ENCODE measurements around the gene LTK.
"Not testable (repeated sequence)": the region's sequence is repeated elsewhere in the genome, so short reads cannot be mapped to it uniquely, and the experiment has no call there.

The LTK gene

GRCh38 chr15:41474941-41475340 lies 38.7 kb downstream of the LTK start:
- no peak for DNase-seq (ENCODE audit: low read depth)

- no peak for DNase-seq (ENCODE audit: low read depth)
Measured at GRCh38 chr15:41474436-41474835, 39.2 kb downstream of the LTK start.

- no peak for DNase-seq (ENCODE audit: low read depth)
Measured at GRCh38 chr15:41473418-41473817, 40.2 kb downstream of the LTK start.

DNA sequence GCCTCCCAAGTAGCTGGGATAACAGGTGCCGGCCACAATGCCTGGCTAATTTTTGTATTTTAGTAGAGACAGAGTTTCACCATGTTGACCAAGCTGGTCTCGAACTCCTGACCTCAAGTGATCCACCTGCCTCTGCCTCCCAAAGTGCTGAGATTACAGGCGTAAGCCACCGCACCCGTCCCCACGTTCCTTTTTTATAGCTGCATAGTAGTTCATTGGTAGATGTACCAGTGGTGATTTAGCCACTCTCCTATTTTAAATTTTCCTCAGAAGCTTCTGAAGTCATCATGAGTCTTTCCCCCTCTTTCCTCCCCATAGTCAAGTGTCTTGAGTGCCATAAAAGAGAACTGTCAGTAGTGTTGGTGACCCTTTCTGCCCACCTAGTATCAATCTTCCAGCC lies 44.0 kb downstream of the LTK start:
- not testable (repeated sequence) for DNase-seq (ENCODE audit: low read depth)

DNA sequence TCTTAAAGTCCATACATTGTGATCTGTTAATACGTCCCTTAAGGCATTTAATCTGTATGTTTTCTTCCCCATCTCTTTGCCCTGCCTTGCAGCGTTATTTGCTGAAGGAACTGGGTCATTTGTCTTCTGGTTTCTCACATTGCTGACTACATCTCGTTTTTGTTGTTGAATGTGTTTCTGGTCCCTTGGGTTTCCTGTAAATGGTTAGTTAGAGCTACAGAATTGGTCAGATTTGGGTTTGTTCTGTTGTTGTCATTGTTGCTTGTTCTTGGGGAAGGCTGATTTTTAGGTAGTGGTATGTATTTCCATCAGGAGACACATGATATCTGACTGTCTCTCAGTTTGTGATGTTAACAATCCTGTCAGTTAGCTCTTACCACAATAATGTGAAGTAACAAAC lies 46.9 kb downstream of the LTK start:
- DNase-seq (ENCODE audit: low read depth) = no peak

DNA sequence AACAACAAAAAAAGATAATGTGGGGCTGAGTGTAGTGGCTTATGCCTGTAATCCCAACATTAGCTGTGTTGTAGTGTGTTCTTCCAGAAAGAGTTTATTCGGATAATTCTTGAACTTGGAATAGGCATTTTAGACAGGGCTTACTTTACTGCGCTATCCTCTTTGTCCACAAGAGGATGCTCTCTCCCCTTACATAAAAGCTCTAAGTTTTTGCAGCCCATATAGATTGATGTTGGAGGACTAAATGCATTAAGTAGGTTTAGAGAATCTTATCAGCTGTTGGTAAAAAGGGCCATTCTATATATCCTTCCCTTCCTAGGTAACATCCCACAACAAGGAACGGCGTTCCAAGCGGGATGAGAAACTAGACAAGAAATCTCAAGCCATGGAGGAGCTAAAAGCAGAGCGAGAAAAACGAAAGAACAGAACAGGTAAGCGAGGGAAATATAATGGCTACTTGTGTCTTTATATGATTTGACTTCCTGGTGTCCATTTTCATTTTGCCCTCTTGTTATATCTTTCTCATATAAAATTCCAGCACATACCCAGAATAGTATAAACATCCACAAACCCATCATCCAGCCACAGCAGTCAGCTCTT lies 47.7 kb downstream of the LTK start:
- no peak for DNase-seq (ENCODE audit: low read depth)

DNA sequence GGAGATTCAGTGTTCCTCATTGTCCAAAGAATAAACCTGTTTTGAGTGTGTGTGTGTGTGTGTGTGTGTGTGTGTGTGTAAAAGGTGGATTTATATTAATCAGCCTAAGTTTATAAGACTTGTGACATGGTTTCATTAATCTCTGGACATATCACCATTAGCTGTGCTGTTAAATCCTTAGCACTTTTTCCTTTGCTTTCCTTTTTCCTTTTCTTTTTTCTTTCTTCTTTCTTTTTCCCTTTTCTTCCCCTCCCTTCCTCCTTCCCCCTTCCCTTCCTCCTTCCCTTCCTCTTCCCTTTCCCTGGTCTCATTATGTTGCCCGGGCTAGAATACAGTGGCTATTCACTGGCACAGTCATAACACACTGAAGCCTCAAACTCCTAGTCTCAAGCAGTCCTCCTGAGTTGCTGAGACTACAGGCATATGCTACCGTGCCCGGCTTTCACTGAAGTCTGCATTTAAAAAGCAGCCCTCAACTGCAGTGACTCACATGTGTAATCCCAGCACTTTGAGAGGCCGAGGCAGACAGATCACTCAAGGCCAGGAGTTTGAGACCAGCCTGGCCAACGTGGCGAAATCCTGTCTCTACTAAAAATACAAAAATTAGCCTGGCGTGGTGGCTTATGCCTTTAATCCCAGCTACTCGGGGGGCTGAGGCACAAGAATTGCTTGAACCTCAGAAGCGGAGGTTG lies 48.6 kb downstream of the LTK start:
- DNase-seq (ENCODE audit: low read depth) = no peak

- no peak for DNase-seq (ENCODE audit: low read depth)
Measured at GRCh38 chr15:41462084-41462795, 51.4 kb downstream of the LTK start.

All from stimulated activated CD8-positive, alpha-beta memory T cell treated with anti-CD3 and anti-CD28 coated beads, Interleukin-4, amount 100 ng/mL, for 24 hours (primary cell).